HL-60 (cell line): ENCODE results near the gene C17orf67.
A peak's percentile ranks its signal among the peaks of the same experiment; 100 is the strongest.

Experiments used
- DNase-seq, 2 experiments: peaks; one replicate each; pipeline ENCODE4 v3.0.0-alpha.2; 2010 to 2020; ENCODE audit warnings: low read depth in 1 of 2, low spot score in 1 of 2
- H3K27ac ChIP-seq: fragments of 250-450 bp; sonication (Bioruptor Pico); replicated peaks from 2 replicates; pipeline ENCODE4 v1.5.1; 2020; ENCODE audit warnings: mild to moderate bottlenecking, moderate library complexity
- H3K27me3 ChIP-seq: fragments of 250-450 bp; sonication (Bioruptor Pico); 2 replicates; pipeline ENCODE4 v1.5.1; 2021; ENCODE audit warnings: mild to moderate bottlenecking, moderate library complexity; ENCODE audit not compliant: insufficient read depth, poor library complexity, severe bottlenecking
- H3K4me3 ChIP-seq: replicated peaks from 2 replicates; pipeline ENCODE4 v1.5.1; 2011; ENCODE audit warnings: mild to moderate bottlenecking, control low read depth, low read length; ENCODE audit not compliant: insufficient read depth
- CTCF ChIP-seq: IDR thresholded peaks from one replicate; pipeline ENCODE4 v1.5.1; 2011; ENCODE audit warnings: low read length, control low read depth, inconsistent platforms; ENCODE audit not compliant: insufficient read depth
- GABPA ChIP-seq: IDR thresholded peaks from 2 replicates; pipeline ENCODE4 v1.6.1; 2012; ENCODE audit warnings: low read depth
- POLR2AphosphoS5 ChIP-seq: IDR thresholded peaks from 2 replicates; pipeline ENCODE4 v1.6.1; 2012; ENCODE audit warnings: low read depth
- REST ChIP-seq: IDR thresholded peaks from 2 replicates; pipeline ENCODE4 v1.6.1; 2012; ENCODE audit warnings: low read depth; ENCODE audit not compliant: insufficient replicate concordance
- SPI1 ChIP-seq: IDR thresholded peaks from 2 replicates; pipeline ENCODE4 v1.6.1; 2012; ENCODE audit warnings: low read depth, mild to moderate bottlenecking, borderline replicate concordance

Gene C17orf67

GRCh38 chr17:56755310-56755709 is 78.4 kb downstream of the C17orf67 start:
- DNase-seq: no peak
- no peak overlapping the region for H3K27ac ChIP-seq
- no peaks in the 10 kb centered on the region for H3K27me3 ChIP-seq
- TF ChIP-seq POLR2AphosphoS5 (no peak), REST (no peak)
- H3K4me3 ChIP-seq: no peak overlapping the region

- H3K4me3 ChIP-seq: no peak overlapping the region
- no peak for DNase-seq
- H3K27ac ChIP-seq: no peak overlapping the region
- H3K27me3 ChIP-seq: no peaks in the 10 kb centered on the region
- no peak for TF ChIP-seq GABPA
- TF ChIP-seq POLR2AphosphoS5: no peak
- no peak for TF ChIP-seq REST
- TF ChIP-seq CTCF: no peak
- TF ChIP-seq SPI1: no peak
Measured at GRCh38 chr17:56754523-56755208, 79.1 kb downstream of the C17orf67 start.

GRCh38 chr17:56752263-56752836 is 81.4 kb downstream of the C17orf67 start:
- TF ChIP-seq POLR2AphosphoS5: no peak
- no peak for TF ChIP-seq SPI1
- no peak for TF ChIP-seq REST
- no peak for TF ChIP-seq CTCF
- no peak for TF ChIP-seq GABPA
- H3K27me3 ChIP-seq: no peaks in the 10 kb centered on the region
- H3K27ac ChIP-seq: no peak overlapping the region
- peak; percentile 8 to 10 for DNase-seq
- no peak overlapping the region for H3K4me3 ChIP-seq
